Kidney capillary endothelial cell (primary cell): ENCODE measurements around the gene CLDN11.

Source experiments
- DNase-seq: peaks from one replicate; pipeline ENCODE4 v3.0.0-alpha.2; 2018; ENCODE audit warnings: low spot score

CLDN11 gene

GRCh38 chr3:170428095-170428494 lies 9.4 kb downstream of the CLDN11 start:
- DNase-seq: no peak

- DNase-seq: no peak
Measured at GRCh38 chr3:170429050-170429449, 10.4 kb downstream of the CLDN11 start.

GRCh38 chr3:170431054-170431453 lies 12.4 kb downstream of the CLDN11 start:
- DNase-seq: no peak

- no peak for DNase-seq
Measured at GRCh38 chr3:170432416-170432815, 13.7 kb downstream of the CLDN11 start.

GRCh38 chr3:170436697-170437096 lies 18.0 kb downstream of the CLDN11 start:
- DNase-seq: no peak

- no peak for DNase-seq
Measured at GRCh38 chr3:170437176-170437575, 18.5 kb downstream of the CLDN11 start.

GRCh38 chr3:170437696-170438407 lies 19.2 kb downstream of the CLDN11 start:
- no peak for DNase-seq

- no peak for DNase-seq
Measured at GRCh38 chr3:170438836-170439235, 20.2 kb downstream of the CLDN11 start.

GRCh38 chr3:170440344-170440743 lies 21.7 kb downstream of the CLDN11 start:
- no peak for DNase-seq

- no peak for DNase-seq
Measured at GRCh38 chr3:170441412-170441811, 22.7 kb downstream of the CLDN11 start.

GRCh38 chr3:170442947-170443346 lies 24.3 kb downstream of the CLDN11 start:
- DNase-seq: no peak

- DNase-seq: no peak
Measured at GRCh38 chr3:170443457-170443856, 24.8 kb downstream of the CLDN11 start.

- no peak for DNase-seq
Measured at GRCh38 chr3:170448584-170448983, 29.9 kb downstream of the CLDN11 start.

GRCh38 chr3:170450039-170450438 lies 31.4 kb downstream of the CLDN11 start:
- no peak for DNase-seq

- no peak for DNase-seq
Measured at GRCh38 chr3:170454509-170454908, 35.8 kb downstream of the CLDN11 start.

GRCh38 chr3:170458285-170458684 lies 39.6 kb downstream of the CLDN11 start:
- no peak for DNase-seq

GRCh38 chr3:170463011-170463410 lies 44.3 kb downstream of the CLDN11 start:
- no peak for DNase-seq

- DNase-seq: no peak
Measured at GRCh38 chr3:170465955-170466354, 47.3 kb downstream of the CLDN11 start.

- DNase-seq: no peak
Measured at GRCh38 chr3:170467007-170467406, 48.3 kb downstream of the CLDN11 start.

- DNase-seq: no peak
Measured at GRCh38 chr3:170467571-170468147, 49.0 kb downstream of the CLDN11 start.

GRCh38 chr3:170469151-170470062 lies 50.7 kb downstream of the CLDN11 start:
- no peak for DNase-seq

- DNase-seq: no peak
Measured at GRCh38 chr3:170470063-170471016, 51.7 kb downstream of the CLDN11 start.
